C4-2B (cell line): ENCODE measurements around the gene RAB14.

Experiments used
- H3K27ac ChIP-seq: fragments of 450-650 bp; 2 replicates; pipeline ENCODE4 v1.5.1; 2017
- ZFX ChIP-seq: fragments of 450-650 bp; IDR thresholded peaks from 2 replicates; pipeline ENCODE4 v1.6.1; 2017
- TF ChIP-seq, protein P1 (sequence below): fragments of 450-650 bp; conservative IDR thresholded peaks from 2 replicates; pipeline ENCODE4 v1.5.1; 2017; ENCODE audit warnings: mild to moderate bottlenecking

The RAB14 gene

DNA sequence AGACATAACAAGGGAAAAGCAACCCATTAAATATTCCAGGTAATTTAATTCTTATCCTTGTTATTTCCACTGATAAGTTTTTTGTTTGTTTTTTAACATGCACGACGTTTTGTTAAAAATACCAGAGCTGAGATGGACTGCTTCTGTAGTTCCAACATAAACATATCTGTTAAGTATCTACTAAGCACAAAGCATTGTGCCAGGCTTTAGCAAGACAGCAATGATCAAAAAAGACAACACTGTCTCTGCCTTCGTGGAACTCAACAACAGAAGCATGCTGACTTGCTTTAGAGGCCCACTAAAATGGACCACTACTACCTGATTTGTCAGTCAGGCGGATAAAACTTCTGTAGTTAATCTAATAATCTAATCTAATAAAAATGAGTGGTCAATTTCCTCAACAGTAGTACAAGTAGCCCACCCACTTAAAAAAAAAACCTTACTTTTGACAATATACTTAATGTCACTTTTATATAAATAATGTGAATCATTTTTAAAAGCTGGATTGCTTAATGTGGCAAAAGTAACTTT lies 3.1 kb downstream of the RAB14 start:
- H3K27ac ChIP-seq = no peak overlapping the region
- no peak for TF ChIP-seq ZFX
- TF ChIP-seq, protein P1, sequence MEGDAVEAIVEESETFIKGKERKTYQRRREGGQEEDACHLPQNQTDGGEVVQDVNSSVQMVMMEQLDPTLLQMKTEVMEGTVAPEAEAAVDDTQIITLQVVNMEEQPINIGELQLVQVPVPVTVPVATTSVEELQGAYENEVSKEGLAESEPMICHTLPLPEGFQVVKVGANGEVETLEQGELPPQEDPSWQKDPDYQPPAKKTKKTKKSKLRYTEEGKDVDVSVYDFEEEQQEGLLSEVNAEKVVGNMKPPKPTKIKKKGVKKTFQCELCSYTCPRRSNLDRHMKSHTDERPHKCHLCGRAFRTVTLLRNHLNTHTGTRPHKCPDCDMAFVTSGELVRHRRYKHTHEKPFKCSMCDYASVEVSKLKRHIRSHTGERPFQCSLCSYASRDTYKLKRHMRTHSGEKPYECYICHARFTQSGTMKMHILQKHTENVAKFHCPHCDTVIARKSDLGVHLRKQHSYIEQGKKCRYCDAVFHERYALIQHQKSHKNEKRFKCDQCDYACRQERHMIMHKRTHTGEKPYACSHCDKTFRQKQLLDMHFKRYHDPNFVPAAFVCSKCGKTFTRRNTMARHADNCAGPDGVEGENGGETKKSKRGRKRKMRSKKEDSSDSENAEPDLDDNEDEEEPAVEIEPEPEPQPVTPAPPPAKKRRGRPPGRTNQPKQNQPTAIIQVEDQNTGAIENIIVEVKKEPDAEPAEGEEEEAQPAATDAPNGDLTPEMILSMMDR = no peak

- TF ChIP-seq, protein P1 = no peak; the same call in 1 of the 2 replicates
- TF ChIP-seq ZFX = no peak
- H3K27ac ChIP-seq = no peak overlapping the region
Measured at GRCh38 chr9:121197132-121197531, 4.5 kb downstream of the RAB14 start.

- TF ChIP-seq, protein P1 = no peak
- H3K27ac ChIP-seq = no peak overlapping the region
Measured at GRCh38 chr9:121196389-121196788, 5.3 kb downstream of the RAB14 start.

- TF ChIP-seq ZFX = no peak
- TF ChIP-seq, protein P1 = no peak
- H3K27ac ChIP-seq = no peak overlapping the region
Measured at GRCh38 chr9:121194730-121195129, 6.9 kb downstream of the RAB14 start.

DNA sequence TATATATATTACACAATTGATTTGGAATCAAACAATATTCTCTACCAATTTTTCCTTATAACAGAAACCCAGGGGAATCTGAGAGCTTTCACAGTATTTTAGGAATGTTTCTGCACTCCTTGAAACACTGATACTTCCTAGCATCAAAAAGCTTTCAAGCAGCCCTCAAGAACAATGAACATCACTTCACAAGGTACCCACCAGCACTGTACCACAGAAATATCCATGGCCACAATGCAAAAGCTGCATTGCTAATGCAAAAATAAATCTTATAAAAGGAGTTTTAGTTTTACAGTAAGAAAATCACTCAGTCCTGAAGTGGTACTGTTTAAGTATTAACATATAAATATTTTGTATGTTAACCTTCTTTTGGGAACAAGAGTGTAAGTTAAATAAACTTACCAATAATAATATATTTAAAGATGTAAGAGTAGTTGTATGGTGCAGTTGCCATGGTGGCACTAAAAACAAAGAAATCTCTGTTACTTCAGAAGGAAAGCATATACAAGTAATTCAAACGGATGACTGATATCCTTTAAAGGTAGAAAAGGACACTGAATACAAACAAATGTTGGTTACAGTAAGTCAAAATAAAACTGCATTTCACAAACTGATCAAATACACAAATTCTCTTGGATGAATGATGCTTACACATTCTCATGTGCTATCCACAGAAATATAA lies 8.6 kb downstream of the RAB14 start:
- no peak for TF ChIP-seq ZFX
- TF ChIP-seq, protein P1 = no peak
- H3K27ac ChIP-seq = no peak overlapping the region

DNA sequence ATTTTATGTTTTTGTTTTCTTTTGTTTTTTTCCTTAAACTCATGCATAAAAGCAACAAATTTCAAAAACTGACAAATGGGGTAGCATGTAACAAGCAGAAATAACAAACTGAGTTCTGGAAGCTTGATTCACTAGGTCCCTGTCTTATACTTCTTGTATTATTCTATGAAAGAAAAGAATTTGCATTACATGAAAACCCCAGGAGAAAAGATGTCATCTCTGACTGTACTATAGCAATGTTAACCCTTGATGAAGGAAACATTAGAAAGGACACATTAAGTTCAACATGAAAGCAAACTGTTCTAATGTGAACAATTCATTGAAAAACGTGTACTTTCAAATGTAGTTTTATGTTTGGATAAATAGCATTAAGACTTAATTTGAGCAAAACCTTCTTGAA lies 9.2 kb downstream of the RAB14 start:
- no peak overlapping the region for H3K27ac ChIP-seq

GRCh38 chr9:121191235-121191634 lies 10.4 kb downstream of the RAB14 start:
- TF ChIP-seq, protein P1 = no peak
- no peak overlapping the region for H3K27ac ChIP-seq

More for the DNA sequence above, 9.2 kb downstream of the RAB14 start:
- no peak for TF ChIP-seq ZFX
- TF ChIP-seq, protein P1 = no peak
